ENCODE measurements around the gene OGFOD3. TPM values are rescaled to one million over a fixed set of nuclear protein-coding genes. Genes with fewer than 3 reads are reported as not detected.
A peak's percentile ranks its signal among the peaks of the same experiment; 100 is the strongest.

The OGFOD3 gene
- total and polyA plus RNA-seq, 9 of the 15 experiments (the other 6 are each of a cell fraction or from before 2014, with no cell fraction given): 0.69 to 44.7 (median 18.9) TPM

GRCh38 chr17:82458885-82459424 lies 40.6 kb upstream of the OGFOD3 start:
- H3K4me1 ChIP-seq (replicated peaks in 1 of 2; ENCODE audit: control insufficient read depth in 2 of 2, insufficient read depth in 2 of 2, low read length in 2 of 2): peaks cover 57 to 69% of the 10 kb centered on the region in 2 experiments
- ATAC-seq: peak; percentile 1; the same call in 2 of the 3 replicates
- peak overlapping the region; percentile 97 for H3K27ac ChIP-seq (ENCODE audit: extremely low read depth, low read depth, low read length)
- no peak for TF ChIP-seq PYGO2 (tag; IDR thresholded peaks at IDR 0.05)
- no peak for TF ChIP-seq BRD4 (IDR thresholded peaks at IDR 0.05)
- peak; percentile 75 for TF ChIP-seq SAP30 (IDR thresholded peaks at IDR 0.05; ENCODE audit: borderline replicate concordance, insufficient read depth, low read depth, low read length, poor library complexity, severe bottlenecking)
- TF ChIP-seq DEAF1 (CRISPR knock-in tag; IDR thresholded peaks at IDR 0.05): no peak
- TF ChIP-seq POLR3A (IDR thresholded peaks at IDR 0.05; ENCODE audit: borderline replicate concordance, extremely low read depth, insufficient read depth, insufficient read length): no peak
- TF ChIP-seq POLR2G (IDR thresholded peaks at IDR 0.05; ENCODE audit: low read depth, low read length): peak; percentile 62
- no peak for TF ChIP-seq U2AF2 (optimal IDR thresholded peaks at IDR 0.05; ENCODE audit: low read depth, low read length)
- TF ChIP-seq ZNF780A (CRISPR knock-in tag; IDR thresholded peaks at IDR 0.05): no peak
- TF ChIP-seq MLX (CRISPR knock-in tag; conservative IDR thresholded peaks at IDR 0.05): no peak
- no peak for TF ChIP-seq EP400 (IDR thresholded peaks at IDR 0.05)
- no peak for TF ChIP-seq HDAC8 (tag; IDR thresholded peaks at IDR 0.05)
- 0 out of 2 replicates have a peak, but pooled peaks have one; percentile 11 for TF ChIP-seq E2F1 (CRISPR knock-in tag; IDR thresholded peaks at IDR 0.05)
- no peak for TF ChIP-seq HBP1 (CRISPR knock-in tag; IDR thresholded peaks at IDR 0.05)
- TF ChIP-seq ZNF444 (CRISPR knock-in tag; IDR thresholded peaks at IDR 0.05): no peak
- TF ChIP-seq HOXB6 (CRISPR knock-in tag; IDR thresholded peaks at IDR 0.05; ENCODE audit: borderline replicate concordance): no peak
- TF ChIP-seq RBBP5 (IDR thresholded peaks at IDR 0.05; ENCODE audit: borderline replicate concordance, insufficient read depth, low read length, poor library complexity, severe bottlenecking): peak; percentile 25

More at GRCh38 chr17:82458885-82459424, 40.6 kb upstream of the OGFOD3 start:
- intact Hi-C loops (cut with micrococcal nuclease) (loop anchor here (1.0 to 5.0 kb wide), 3 partner anchors 33 to 93 kb away; partner anchors contain the start of gene FOXK2), in situ Hi-C loops (cut with MboI) (no loop called here)
- H3K4me3 ChIP-seq: peak overlapping the region; percentile 83
- DNase-seq (ENCODE audit: extremely low read depth in 1 of 4, low spot score in 3 of 4) (peak in 1 of 4 experiments; percentile 46), FAIRE-seq (no peak)
- peaks cover 39% of the 10 kb centered on the region for H3K36me3 ChIP-seq (ENCODE audit: control insufficient read depth, insufficient read depth, low read length)
- peak overlapping the region; percentile 32 for H2AFZ ChIP-seq (ENCODE audit: low read depth, low read length)
- no peaks in the 10 kb centered on the region for H3K9me3 ChIP-seq (replicated peaks; ENCODE audit: control insufficient read depth, insufficient read depth, low read depth, low read length)
- no peaks in the 10 kb centered on the region; a peak in 1 of 5 replicates for H3K27me3 ChIP-seq (ENCODE audit: control insufficient read depth in 2 of 2, insufficient read depth in 2 of 2, low read length in 2 of 2)
- H3K4me2 ChIP-seq (ENCODE audit: insufficient read depth, low read length): peak overlapping the region; percentile 89
- POLR2A ChIA-PET: interaction anchor here (0.6 to 1.0 kb wide), 5 partner anchors 8 to 61 kb away, joined by 3 to 4 read pairs (median 3); partner anchors contain the start of gene FOXK2
- TSS peak; percentile 43 for BruUV-seq (replicated peaks)
- under 1% methylated on average over 57 of the region's 62 CpGs for WGBS (ENCODE audit: insufficient coverage, low coverage, missing lambda C conversion rate)
- peaks cover 6% of the 10 kb centered on the region for H3K9me1 ChIP-seq (ENCODE audit: control insufficient read depth, insufficient read depth, low read length)
- CTCF ChIA-PET (ENCODE audit: low intra/inter-chr PET ratio): no interaction called here
- peak overlapping the region; percentile 96 to 97 for H3K9ac ChIP-seq (ENCODE audit: insufficient read depth in 1 of 2, low read depth in 2 of 2, low read length in 2 of 2)
- H4K20me1 ChIP-seq (replicated peaks; ENCODE audit: control insufficient read depth, insufficient read depth, low read length): no peaks in the 10 kb centered on the region
- peaks cover 51% of the 10 kb centered on the region for H3K79me2 ChIP-seq (ENCODE audit: control insufficient read depth, insufficient read depth, low read length)
